ENCODE results near the gene FHIT.

DNA sequence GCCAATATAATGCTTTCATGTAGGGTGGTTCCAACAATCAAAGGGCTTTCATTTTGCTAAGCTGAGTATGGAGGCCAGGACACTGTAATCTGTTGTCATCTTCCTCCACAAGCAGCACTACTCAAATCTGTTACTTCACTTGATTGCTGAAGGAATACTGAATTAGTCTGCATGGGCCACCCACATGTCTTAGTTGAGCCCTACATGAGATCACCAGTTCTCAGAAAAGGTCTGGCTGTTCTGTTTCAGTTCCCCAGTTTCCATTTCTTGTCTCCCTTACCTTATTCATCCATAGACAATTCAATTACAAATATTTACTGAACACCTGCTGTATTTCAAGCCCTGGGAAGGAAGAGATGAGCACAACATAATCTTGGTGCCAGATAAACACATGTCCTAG, 119.2 kb downstream of the FHIT start:
- TF ChIP-seq CTCF (IDR thresholded peaks at IDR 0.05) (no peak), POLR2A (IDR thresholded peaks at IDR 0.05; ENCODE audit: low read depth) (no peak)

Measured in esophagus muscularis mucosa (tissue), 3 donors.